ENCODE data around the gene ZNHIT1.
"Not testable (repeated sequence)": the region's sequence is repeated elsewhere in the genome, so short reads cannot be mapped to it uniquely, and the experiment has no call there.

The ZNHIT1 gene

GRCh38 chr7:101189109-101189508 is 28.9 kb upstream of the ZNHIT1 start:
- no peak for DNase-seq

GRCh38 chr7:101195884-101196283 is 22.1 kb upstream of the ZNHIT1 start:
- DNase-seq, result no peak

- no peak for DNase-seq
These were observed 20.0 kb upstream of the ZNHIT1 start for GRCh38 chr7:101197991-101198390.

GRCh38 chr7:101198476-101198875 is 19.5 kb upstream of the ZNHIT1 start:
- no peak for DNase-seq

- DNase-seq, result not testable (repeated sequence)
These were observed 18.4 kb upstream of the ZNHIT1 start for GRCh38 chr7:101199522-101199921.

- no peak for DNase-seq
These were observed 17.5 kb upstream of the ZNHIT1 start for GRCh38 chr7:101200504-101200861.

- DNase-seq, result no peak
These were observed 16.9 kb upstream of the ZNHIT1 start, which contains the start of gene MOGAT3 for GRCh38 chr7:101200862-101201599. Gene MOGAT3 (minus strand): TSS chr7:101201036. CDS start chr7:101200854, 182 bp downstream.

GRCh38 chr7:101201695-101202602 is 16.0 kb upstream of the ZNHIT1 start:
- DNase-seq, result no peak

- DNase-seq, result no peak
These were observed 15.4 kb upstream of the ZNHIT1 start for GRCh38 chr7:101202603-101202918.

GRCh38 chr7:101203740-101204738 is 13.9 kb upstream of the ZNHIT1 start:
- peak; percentile 64 for DNase-seq

GRCh38 chr7:101205901-101206664 is 11.9 kb upstream of the ZNHIT1 start:
- no peak for DNase-seq

- DNase-seq, result no peak
These were observed 11.3 kb upstream of the ZNHIT1 start for GRCh38 chr7:101206665-101207042.

GRCh38 chr7:101207459-101207858 is 10.5 kb upstream of the ZNHIT1 start:
- DNase-seq, result no peak

- DNase-seq, result no peak
These were observed 9.2 kb upstream of the ZNHIT1 start for GRCh38 chr7:101208794-101209193.

GRCh38 chr7:101210143-101210542 is 7.8 kb upstream of the ZNHIT1 start:
- DNase-seq, result no peak

- no peak for DNase-seq
These were observed 6.5 kb upstream of the ZNHIT1 start for GRCh38 chr7:101211501-101211900.

- no peak for DNase-seq
These were observed 6.0 kb upstream of the ZNHIT1 start for GRCh38 chr7:101212014-101212413.

- DNase-seq, result peak; percentile 47
These were observed 1.7 kb upstream of the ZNHIT1 start for GRCh38 chr7:101216001-101216859.

- DNase-seq, result no peak
These were observed 1.0 kb upstream of the ZNHIT1 start for GRCh38 chr7:101216860-101217387.

GRCh38 chr7:101218236-101219125 is 516 bp downstream of the ZNHIT1 start:
- peak; percentile 13 for DNase-seq

Data from suppressor macrophage treated with lipopolysaccharide for 4 hours (primary cell).